ENCODE measurements around the gene CDH12.

CDH12 gene

GRCh38 chr5:21802869-21803490, 1050.2 kb downstream of the CDH12 start:
- TF ChIP-seq, protein P1, sequence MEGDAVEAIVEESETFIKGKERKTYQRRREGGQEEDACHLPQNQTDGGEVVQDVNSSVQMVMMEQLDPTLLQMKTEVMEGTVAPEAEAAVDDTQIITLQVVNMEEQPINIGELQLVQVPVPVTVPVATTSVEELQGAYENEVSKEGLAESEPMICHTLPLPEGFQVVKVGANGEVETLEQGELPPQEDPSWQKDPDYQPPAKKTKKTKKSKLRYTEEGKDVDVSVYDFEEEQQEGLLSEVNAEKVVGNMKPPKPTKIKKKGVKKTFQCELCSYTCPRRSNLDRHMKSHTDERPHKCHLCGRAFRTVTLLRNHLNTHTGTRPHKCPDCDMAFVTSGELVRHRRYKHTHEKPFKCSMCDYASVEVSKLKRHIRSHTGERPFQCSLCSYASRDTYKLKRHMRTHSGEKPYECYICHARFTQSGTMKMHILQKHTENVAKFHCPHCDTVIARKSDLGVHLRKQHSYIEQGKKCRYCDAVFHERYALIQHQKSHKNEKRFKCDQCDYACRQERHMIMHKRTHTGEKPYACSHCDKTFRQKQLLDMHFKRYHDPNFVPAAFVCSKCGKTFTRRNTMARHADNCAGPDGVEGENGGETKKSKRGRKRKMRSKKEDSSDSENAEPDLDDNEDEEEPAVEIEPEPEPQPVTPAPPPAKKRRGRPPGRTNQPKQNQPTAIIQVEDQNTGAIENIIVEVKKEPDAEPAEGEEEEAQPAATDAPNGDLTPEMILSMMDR (IDR thresholded peaks at IDR 0.05; ENCODE audit: extremely low read depth, insufficient read depth, missing control alignments): peak; percentile 41
- peak; percentile 4 for DNase-seq (ENCODE audit: low spot score)
- in situ Hi-C loops (cut with MboI; ENCODE audit: low pct_unique_long_range_greater_than_20kb, low sequenced_read_pairs, unreplicated experiment): no loop called here

GRCh38 chr5:21802100-21802499, 1051.0 kb downstream of the CDH12 start:
- TF ChIP-seq, protein P1 (IDR thresholded peaks at IDR 0.05; ENCODE audit: extremely low read depth, insufficient read depth, missing control alignments): no peak
- no peak for DNase-seq (ENCODE audit: low spot score)
- in situ Hi-C loops (cut with MboI; ENCODE audit: low pct_unique_long_range_greater_than_20kb, low sequenced_read_pairs, unreplicated experiment): no loop called here

- TF ChIP-seq, protein P1 (IDR thresholded peaks at IDR 0.05; ENCODE audit: extremely low read depth, insufficient read depth, missing control alignments): no peak
- in situ Hi-C loops (cut with MboI; ENCODE audit: low pct_unique_long_range_greater_than_20kb, low sequenced_read_pairs, unreplicated experiment): no loop called here
- no peak for DNase-seq (ENCODE audit: low spot score)
Measured at GRCh38 chr5:21792748-21793147, 1060.4 kb downstream of the CDH12 start.

- DNase-seq (ENCODE audit: low spot score): no peak
- in situ Hi-C loops (cut with MboI; ENCODE audit: low pct_unique_long_range_greater_than_20kb, low sequenced_read_pairs, unreplicated experiment): no loop called here
- TF ChIP-seq, protein P1 (IDR thresholded peaks at IDR 0.05; ENCODE audit: extremely low read depth, insufficient read depth, missing control alignments): no peak
Measured at GRCh38 chr5:21791304-21791703, 1061.8 kb downstream of the CDH12 start.

GRCh38 chr5:21784487-21784886, 1068.7 kb downstream of the CDH12 start:
- no peak for DNase-seq (ENCODE audit: low spot score)
- TF ChIP-seq, protein P1 (IDR thresholded peaks at IDR 0.05; ENCODE audit: extremely low read depth, insufficient read depth, missing control alignments): no peak
- in situ Hi-C loops (cut with MboI; ENCODE audit: low pct_unique_long_range_greater_than_20kb, low sequenced_read_pairs, unreplicated experiment): no loop called here

GRCh38 chr5:21783074-21783679, 1070.0 kb downstream of the CDH12 start:
- DNase-seq (ENCODE audit: low spot score): no peak
- TF ChIP-seq, protein P1 (IDR thresholded peaks at IDR 0.05; ENCODE audit: extremely low read depth, insufficient read depth, missing control alignments): no peak
- in situ Hi-C loops (cut with MboI; ENCODE audit: low pct_unique_long_range_greater_than_20kb, low sequenced_read_pairs, unreplicated experiment): no loop called here
